Subcutaneous abdominal adipose tissue (tissue), 5 donors: ENCODE measurements around the gene LRIG3.

Experiments
- H3K27ac ChIP-seq: one replicate; pipeline ENCODE4 v1.7.0; 2013; ENCODE audit warnings: low read depth, mild to moderate bottlenecking, inconsistent platforms, low read length, moderate library complexity
- H3K27me3 ChIP-seq, 5 donors: one replicate each; pipeline ENCODE4 v1.7.0; 2013; ENCODE audit warnings: low read length in 5 of 5, inconsistent platforms in 1 of 5; ENCODE audit not compliant: control insufficient read depth in 5 of 5, insufficient read depth in 4 of 5
- H3K36me3 ChIP-seq, 5 donors: one replicate each; pipeline ENCODE4 v1.7.0; 2013; ENCODE audit warnings: low read length in 5 of 5; ENCODE audit not compliant: control insufficient read depth in 5 of 5, insufficient read depth in 5 of 5
- H3K4me1 ChIP-seq, 5 donors: one replicate each; pipeline ENCODE4 v1.7.0; 2013; ENCODE audit warnings: low read length in 5 of 5, mild to moderate bottlenecking in 3 of 5, moderate library complexity in 1 of 5; ENCODE audit not compliant: control insufficient read depth in 5 of 5, insufficient read depth in 5 of 5
- H3K4me3 ChIP-seq, 5 donors: one replicate each; pipeline ENCODE4 v1.7.0; 2013; ENCODE audit warnings: low read length in 5 of 5, low read depth in 1 of 5
- H3K9ac ChIP-seq, 5 donors: one replicate each; pipeline ENCODE4 v1.7.0; 2013; ENCODE audit warnings: low read length in 5 of 5, mild to moderate bottlenecking in 4 of 5, moderate library complexity in 3 of 5
- H3K9me3 ChIP-seq, 5 donors: one replicate each; pipeline ENCODE4 v1.7.0; 2013; ENCODE audit warnings: low read length in 5 of 5; ENCODE audit not compliant: control insufficient read depth in 5 of 5
- donor health status: healthy.
- donor health status: healthy.
- donor health status: healthy.
- donor health status: healthy.
- donor health status: healthy.

Gene LRIG3

DNA sequence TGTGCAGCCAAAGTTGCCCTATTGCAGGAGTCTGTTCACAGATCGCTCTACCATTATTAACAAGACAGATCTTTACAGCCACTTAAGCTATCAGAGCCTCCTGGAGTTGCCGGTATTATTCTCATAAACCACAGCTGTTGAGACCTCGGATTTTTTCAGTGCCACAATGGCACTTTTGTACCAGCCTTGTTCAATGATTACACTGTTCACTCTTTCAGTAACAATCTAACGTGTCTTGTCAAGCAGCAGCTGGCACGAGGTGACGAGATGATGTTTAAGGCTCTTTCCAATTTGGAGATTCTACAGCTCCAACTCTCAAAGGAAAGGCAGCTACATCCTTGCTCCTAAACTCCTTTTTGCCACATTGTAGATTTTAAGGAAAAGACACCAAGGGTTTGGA, 30.7 kb downstream of the LRIG3 start:
- no peak overlapping the region for H3K4me3 ChIP-seq
- H3K27ac ChIP-seq, result no peak overlapping the region
- no peaks in the 10 kb centered on the region for H3K27me3 ChIP-seq
- peaks cover 29 to 49% (median 37%) of the 10 kb centered on the region in 5 donors for H3K36me3 ChIP-seq
- peaks cover 0 to 20% (median 8%) of the 10 kb centered on the region in 5 donors for H3K4me1 ChIP-seq
- no peaks in the 10 kb centered on the region for H3K9me3 ChIP-seq
- no peak overlapping the region for H3K9ac ChIP-seq

DNA sequence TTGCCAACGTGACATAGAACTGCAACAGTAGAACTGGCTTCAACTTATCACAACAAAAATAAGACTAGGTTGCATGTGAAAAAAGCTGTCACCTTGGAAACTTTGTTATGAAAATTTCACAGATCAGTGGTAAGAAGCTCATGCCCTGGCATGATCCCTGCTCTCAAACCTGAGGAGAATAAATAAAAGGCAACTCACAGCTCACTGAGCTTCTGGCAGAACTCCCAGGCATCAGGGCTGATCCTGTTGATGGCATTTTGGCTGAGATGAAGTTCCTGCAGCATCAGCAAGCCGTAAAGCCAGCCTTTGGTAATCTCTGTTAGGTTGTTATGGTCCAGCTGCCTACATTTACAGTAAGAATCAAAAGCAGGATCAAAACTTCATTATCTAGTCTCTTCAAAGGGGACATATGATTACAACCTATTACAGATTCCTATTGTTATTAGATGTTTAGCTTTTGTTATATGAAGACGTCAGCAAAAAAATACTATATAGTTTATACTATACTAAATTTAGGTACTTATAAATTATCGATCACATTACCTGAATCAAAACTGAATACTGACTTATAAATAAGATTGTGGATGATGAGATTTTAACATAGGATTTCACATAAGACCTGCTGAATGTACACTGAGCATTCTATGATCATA, 32.0 kb downstream of the LRIG3 start:
- H3K27me3 ChIP-seq, result no peaks in the 10 kb centered on the region
- H3K36me3 ChIP-seq, result peaks cover 33 to 60% (median 40%) of the 10 kb centered on the region in 5 donors
- H3K27ac ChIP-seq, result no peak overlapping the region
- H3K9ac ChIP-seq, result no peak overlapping the region
- H3K4me3 ChIP-seq, result no peak overlapping the region
- H3K4me1 ChIP-seq, result peaks cover 0 to 21% (median 9%) of the 10 kb centered on the region in 5 donors
- no peaks in the 10 kb centered on the region for H3K9me3 ChIP-seq

GRCh38 chr12:58887068-58887467, 33.2 kb downstream of the LRIG3 start:
- Histone ChIP-seq H3K4me1 (peaks cover 0 to 13% (median 9%) of the 10 kb centered on the region in 5 donors), H3K4me3 (no peak overlapping the region), H3K27ac (no peak overlapping the region), H3K9ac (no peak overlapping the region), H3K36me3 (peaks cover 33 to 67% (median 42%) of the 10 kb centered on the region in 5 donors), H3K27me3 (no peaks in the 10 kb centered on the region), H3K9me3 (no peaks in the 10 kb centered on the region)

DNA sequence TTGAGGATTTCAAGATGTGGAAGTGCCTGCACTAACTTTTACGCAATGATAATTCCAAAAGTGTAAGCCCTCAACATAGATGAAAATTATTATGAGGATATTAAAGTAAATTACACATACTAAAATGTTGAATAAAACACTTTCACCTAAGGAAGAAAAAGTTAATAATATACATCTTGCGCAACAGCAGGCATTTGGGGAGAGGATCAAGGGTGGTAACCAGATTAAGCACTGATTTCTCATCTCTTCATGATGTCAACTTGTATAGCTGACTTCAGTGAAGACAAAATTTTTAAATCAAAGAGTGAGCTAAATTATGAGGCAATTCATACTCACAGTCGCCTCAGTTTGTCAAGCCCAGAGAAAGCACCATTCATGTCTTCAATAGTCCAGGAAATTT, 33.8 kb downstream of the LRIG3 start:
- H3K4me1 ChIP-seq, result peaks cover 0 to 13% (median 9%) of the 10 kb centered on the region in 5 donors
- H3K36me3 ChIP-seq, result peaks cover 33 to 70% (median 42%) of the 10 kb centered on the region in 5 donors
- H3K9me3 ChIP-seq, result no peaks in the 10 kb centered on the region
- H3K27me3 ChIP-seq, result no peaks in the 10 kb centered on the region
- H3K9ac ChIP-seq, result no peak overlapping the region
- no peak overlapping the region for H3K27ac ChIP-seq
- H3K4me3 ChIP-seq, result no peak overlapping the region

DNA sequence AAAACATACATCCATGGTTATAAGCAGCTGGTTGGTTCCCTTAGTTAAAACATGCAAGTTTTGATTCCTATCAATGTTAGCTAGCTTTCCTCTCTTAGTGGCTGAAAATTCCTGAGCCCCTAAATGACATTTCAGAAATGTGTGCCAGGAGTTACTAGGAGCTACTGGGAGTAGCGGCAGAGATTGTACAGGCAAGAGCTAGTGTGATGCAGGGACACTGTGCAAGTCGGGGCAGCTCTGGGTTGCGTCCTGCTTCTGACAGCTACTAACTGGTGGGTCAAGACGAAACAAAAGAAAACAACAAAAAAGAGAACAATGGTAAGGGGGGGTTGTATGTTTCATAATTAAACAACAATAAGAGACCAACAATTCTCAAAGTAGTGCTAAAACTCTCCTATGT, 35.4 kb downstream of the LRIG3 start:
- no peaks in the 10 kb centered on the region for H3K27me3 ChIP-seq
- no peak overlapping the region for H3K27ac ChIP-seq
- H3K36me3 ChIP-seq, result peaks cover 31 to 74% (median 47%) of the 10 kb centered on the region in 5 donors
- no peak overlapping the region for H3K4me3 ChIP-seq
- no peaks in the 10 kb centered on the region for H3K9me3 ChIP-seq
- H3K4me1 ChIP-seq, result peaks cover 0 to 17% (median 9%) of the 10 kb centered on the region in 5 donors
- no peak overlapping the region for H3K9ac ChIP-seq

GRCh38 chr12:58883576-58884334, 36.5 kb downstream of the LRIG3 start:
- Histone ChIP-seq H3K4me1 (peaks cover 0 to 17% (median 9%) of the 10 kb centered on the region in 5 donors), H3K27me3 (no peaks in the 10 kb centered on the region), H3K9ac (no peak overlapping the region), H3K27ac (no peak overlapping the region), H3K36me3 (peaks cover 27 to 74% (median 49%) of the 10 kb centered on the region in 5 donors), H3K9me3 (no peaks in the 10 kb centered on the region), H3K4me3 (no peak overlapping the region)

DNA sequence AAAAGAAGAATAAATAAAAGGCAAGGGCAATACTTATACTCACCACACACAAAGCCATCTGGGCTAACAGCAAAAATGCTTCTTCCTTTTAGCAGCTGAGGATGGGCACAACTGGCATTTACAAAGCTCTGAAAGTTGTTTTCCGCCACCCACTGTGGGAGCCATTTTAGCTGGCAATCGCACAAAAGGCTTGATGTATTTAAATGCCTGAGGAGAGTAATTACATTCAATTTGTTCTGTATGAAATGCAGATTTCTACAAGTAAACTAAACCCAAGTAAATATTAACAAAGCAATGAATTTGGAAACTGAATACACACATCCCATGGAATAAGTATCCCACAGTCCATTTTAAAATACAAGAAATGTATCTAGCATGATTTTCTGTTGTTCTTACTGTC, 37.5 kb downstream of the LRIG3 start:
- Histone ChIP-seq H3K36me3 (peaks cover 28 to 75% (median 47%) of the 10 kb centered on the region in 5 donors), H3K4me1 (peaks cover 0 to 15% (median 5%) of the 10 kb centered on the region in 5 donors), H3K27me3 (no peaks in the 10 kb centered on the region)

DNA sequence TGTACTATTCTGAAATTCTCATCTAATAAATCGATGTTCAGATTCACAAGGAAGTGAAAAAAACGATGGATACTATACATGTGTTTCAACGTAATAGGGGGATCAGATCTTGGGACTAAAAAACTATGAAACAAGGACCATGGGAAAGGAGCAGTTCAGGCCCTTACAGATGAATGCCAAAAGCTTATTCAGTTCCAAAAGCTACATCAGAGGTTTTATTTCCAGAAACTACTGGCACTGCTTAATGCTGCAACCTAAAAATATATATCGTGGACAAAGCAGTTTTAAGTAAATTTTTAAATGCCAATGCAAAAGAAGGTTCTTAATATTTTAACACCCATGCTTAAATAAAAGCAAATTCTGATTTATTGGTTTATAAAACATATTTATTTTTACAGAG, 38.5 kb downstream of the LRIG3 start:
- no peak overlapping the region for H3K9ac ChIP-seq
- no peaks in the 10 kb centered on the region for H3K9me3 ChIP-seq
- H3K4me1 ChIP-seq, result peaks cover 0 to 14% (median 5%) of the 10 kb centered on the region in 5 donors
- no peak overlapping the region for H3K4me3 ChIP-seq
- peaks cover 25 to 81% (median 52%) of the 10 kb centered on the region in 5 donors for H3K36me3 ChIP-seq
- no peak overlapping the region for H3K27ac ChIP-seq
- no peaks in the 10 kb centered on the region for H3K27me3 ChIP-seq

More for the DNA sequence above, 37.5 kb downstream of the LRIG3 start:
- Histone ChIP-seq H3K27ac (no peak overlapping the region), H3K9me3 (no peaks in the 10 kb centered on the region), H3K9ac (no peak overlapping the region), H3K4me3 (no peak overlapping the region)

DNA sequence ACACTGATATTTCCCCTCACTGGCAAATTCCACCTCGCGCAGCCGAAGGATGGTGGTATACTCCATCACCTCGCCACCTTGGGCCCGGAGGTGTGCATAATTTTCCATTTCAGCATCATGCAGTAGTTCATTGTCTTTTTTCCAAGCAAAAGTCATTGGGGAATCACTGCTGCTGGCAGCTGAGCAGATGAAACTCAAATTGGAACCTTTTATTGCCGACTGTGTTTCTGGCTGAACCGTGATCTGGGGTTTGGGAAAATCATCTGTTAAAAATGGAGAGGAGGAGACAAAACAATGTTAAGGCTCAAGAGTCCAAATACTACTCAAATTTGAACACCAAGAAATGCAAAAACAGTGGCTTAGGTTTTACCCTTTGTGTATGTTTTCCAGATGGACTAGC, 39.7 kb downstream of the LRIG3 start:
- peaks cover 0 to 14% (median 5%) of the 10 kb centered on the region in 5 donors for H3K4me1 ChIP-seq
- H3K36me3 ChIP-seq, result peaks cover 24 to 80% (median 60%) of the 10 kb centered on the region in 5 donors
- H3K27ac ChIP-seq, result no peak overlapping the region
- H3K4me3 ChIP-seq, result no peak overlapping the region
- no peaks in the 10 kb centered on the region for H3K27me3 ChIP-seq
- H3K9ac ChIP-seq, result no peak overlapping the region
- no peaks in the 10 kb centered on the region for H3K9me3 ChIP-seq

DNA sequence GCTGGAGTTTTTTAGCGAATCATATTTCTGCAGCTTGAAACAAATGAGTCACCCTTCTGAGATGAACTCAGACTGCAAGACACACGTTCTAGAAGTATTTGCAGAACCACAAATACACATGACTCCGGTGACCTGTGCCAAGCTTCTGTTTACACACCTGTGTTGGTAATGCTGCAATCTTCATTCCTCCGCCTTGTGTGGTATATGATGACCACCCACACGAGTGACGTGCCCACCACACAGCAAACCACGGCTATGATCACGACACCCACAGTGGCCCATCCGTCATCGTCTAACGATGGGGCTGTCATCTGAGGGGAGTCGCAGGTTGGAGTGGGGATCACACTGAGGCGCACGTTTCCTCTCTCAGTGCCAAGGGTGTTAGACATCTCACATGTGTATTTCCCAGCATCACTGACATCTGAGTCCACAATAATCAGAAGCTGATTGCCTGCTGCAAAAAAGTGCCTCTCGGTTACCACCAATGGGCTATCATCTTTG, 43.0 kb downstream of the LRIG3 start:
- H3K27ac ChIP-seq, result no peak overlapping the region
- H3K9ac ChIP-seq, result no peak overlapping the region

More for the DNA sequence above, 43.0 kb downstream of the LRIG3 start:
- Histone ChIP-seq H3K4me1 (peaks cover 0 to 4% (median 0%) of the 10 kb centered on the region in 5 donors), H3K4me3 (no peak overlapping the region), H3K27me3 (no peaks in the 10 kb centered on the region), H3K9me3 (no peaks in the 10 kb centered on the region), H3K36me3 (peaks cover 44 to 83% (median 75%) of the 10 kb centered on the region in 5 donors)
